Suprapubic skin (tissue), 3 donors: ENCODE results near the gene SPEM3.

Experiments used
- POLR2A ChIP-seq, 2 donors: fragments of 450-650 bp; IDR thresholded peaks; one replicate each; pipeline ENCODE4 v1.6.1; 2017; ENCODE audit warnings: antibody characterized with exemption in 2 of 2, mild to moderate bottlenecking in 2 of 2, moderate library complexity in 2 of 2
- TF ChIP-seq, protein P1 (sequence below), 2 donors: fragments of 200-600 bp in 1 of 2; fragments of 450-650 bp in 1 of 2; sonication (generic) in 1 of 2; IDR thresholded peaks; one replicate each; pipeline ENCODE4 v1.5.1; 2016 to 2019; ENCODE audit warnings: antibody characterized with exemption in 2 of 2, mild to moderate bottlenecking in 1 of 2, moderate library complexity in 1 of 2

- TF ChIP-seq, protein P1, sequence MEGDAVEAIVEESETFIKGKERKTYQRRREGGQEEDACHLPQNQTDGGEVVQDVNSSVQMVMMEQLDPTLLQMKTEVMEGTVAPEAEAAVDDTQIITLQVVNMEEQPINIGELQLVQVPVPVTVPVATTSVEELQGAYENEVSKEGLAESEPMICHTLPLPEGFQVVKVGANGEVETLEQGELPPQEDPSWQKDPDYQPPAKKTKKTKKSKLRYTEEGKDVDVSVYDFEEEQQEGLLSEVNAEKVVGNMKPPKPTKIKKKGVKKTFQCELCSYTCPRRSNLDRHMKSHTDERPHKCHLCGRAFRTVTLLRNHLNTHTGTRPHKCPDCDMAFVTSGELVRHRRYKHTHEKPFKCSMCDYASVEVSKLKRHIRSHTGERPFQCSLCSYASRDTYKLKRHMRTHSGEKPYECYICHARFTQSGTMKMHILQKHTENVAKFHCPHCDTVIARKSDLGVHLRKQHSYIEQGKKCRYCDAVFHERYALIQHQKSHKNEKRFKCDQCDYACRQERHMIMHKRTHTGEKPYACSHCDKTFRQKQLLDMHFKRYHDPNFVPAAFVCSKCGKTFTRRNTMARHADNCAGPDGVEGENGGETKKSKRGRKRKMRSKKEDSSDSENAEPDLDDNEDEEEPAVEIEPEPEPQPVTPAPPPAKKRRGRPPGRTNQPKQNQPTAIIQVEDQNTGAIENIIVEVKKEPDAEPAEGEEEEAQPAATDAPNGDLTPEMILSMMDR (IDR thresholded peaks at IDR 0.05): no peak
- no peak for TF ChIP-seq POLR2A (IDR thresholded peaks at IDR 0.05)
Observed at GRCh38 chr17:7439462-7440112, 10.9 kb downstream of the SPEM3 start, which contains the start of gene FGF11.
